ENCODE measurements around the gene EHD1.
"Not testable (repeated sequence)": the region's sequence is repeated elsewhere in the genome, so short reads cannot be mapped to it uniquely, and the experiment has no call there.

The EHD1 gene

GRCh38 chr11:64852804-64853509 is 25.5 kb downstream of the EHD1 start:
- Histone ChIP-seq H3K4me1 (ENCODE audit: control insufficient read depth in 1 of 2, insufficient read depth in 2 of 2, low read length in 2 of 2) (peaks cover 80 to 87% of the 10 kb centered on the region in 2 donors), H3K4me3 (ENCODE audit: low read depth in 1 of 2, low read length in 2 of 2) (no peak overlapping the region), H3K27me3 (ENCODE audit: control insufficient read depth in 1 of 2, insufficient read depth in 2 of 2, low read length in 2 of 2) (no peaks in the 10 kb centered on the region), H3K36me3 (ENCODE audit: control insufficient read depth in 1 of 2, insufficient read depth in 2 of 2, low read length in 2 of 2) (peaks cover 20 to 31% of the 10 kb centered on the region in 2 donors), H3K9ac (ENCODE audit: low read depth in 1 of 2, low read length in 2 of 2) (peak overlapping the region in 1 of 2 donors; percentile 18), H3K9me3 (ENCODE audit: control insufficient read depth in 1 of 2, low read length in 2 of 2) (no peaks in the 10 kb centered on the region), H3K27ac (ENCODE audit: low read depth, low read length) (no peak overlapping the region)

GRCh38 chr11:64851831-64852351 is 26.5 kb downstream of the EHD1 start:
- H3K36me3 ChIP-seq (ENCODE audit: control insufficient read depth in 1 of 2, insufficient read depth in 2 of 2, low read length in 2 of 2): peaks cover 20 to 25% of the 10 kb centered on the region in 2 donors
- H3K4me1 ChIP-seq (ENCODE audit: control insufficient read depth in 1 of 2, insufficient read depth in 2 of 2, low read length in 2 of 2): peaks cover 79 to 87% of the 10 kb centered on the region in 2 donors
- peak overlapping the region; percentile 10 for H3K27ac ChIP-seq (ENCODE audit: low read depth, low read length)
- H3K4me3 ChIP-seq (ENCODE audit: low read depth in 1 of 2, low read length in 2 of 2): peak overlapping the region in 1 of 2 donors; percentile 9
- no peaks in the 10 kb centered on the region for H3K27me3 ChIP-seq (ENCODE audit: control insufficient read depth in 1 of 2, insufficient read depth in 2 of 2, low read length in 2 of 2)
- H3K9me3 ChIP-seq (ENCODE audit: control insufficient read depth in 1 of 2, low read length in 2 of 2): no peaks in the 10 kb centered on the region
- peak overlapping the region; percentile 8 to 15 for H3K9ac ChIP-seq (ENCODE audit: low read depth in 1 of 2, low read length in 2 of 2)

- Histone ChIP-seq H3K9ac (ENCODE audit: low read depth in 1 of 2, low read length in 2 of 2) (no peak overlapping the region), H3K27ac (ENCODE audit: low read depth, low read length) (peak overlapping the region; percentile 36), H3K36me3 (ENCODE audit: control insufficient read depth in 1 of 2, insufficient read depth in 2 of 2, low read length in 2 of 2) (peaks cover 17 to 20% of the 10 kb centered on the region in 2 donors), H3K4me1 (ENCODE audit: control insufficient read depth in 1 of 2, insufficient read depth in 2 of 2, low read length in 2 of 2) (peaks cover 73 to 79% of the 10 kb centered on the region in 2 donors), H3K9me3 (ENCODE audit: control insufficient read depth in 1 of 2, low read length in 2 of 2) (no peaks in the 10 kb centered on the region), H3K4me3 (ENCODE audit: low read depth in 1 of 2, low read length in 2 of 2) (no peak overlapping the region), H3K27me3 (ENCODE audit: control insufficient read depth in 1 of 2, insufficient read depth in 2 of 2, low read length in 2 of 2) (no peaks in the 10 kb centered on the region)
Observed at GRCh38 chr11:64850979-64851567, 27.3 kb downstream of the EHD1 start.

GRCh38 chr11:64849598-64850356 is 28.6 kb downstream of the EHD1 start:
- H3K4me3 ChIP-seq (ENCODE audit: low read depth in 1 of 2, low read length in 2 of 2): no peak overlapping the region
- no peak overlapping the region for H3K27ac ChIP-seq (ENCODE audit: low read depth, low read length)
- peaks cover 14 to 20% of the 10 kb centered on the region in 2 donors for H3K36me3 ChIP-seq (ENCODE audit: control insufficient read depth in 1 of 2, insufficient read depth in 2 of 2, low read length in 2 of 2)
- H3K9ac ChIP-seq (ENCODE audit: low read depth in 1 of 2, low read length in 2 of 2): no peak overlapping the region
- peaks cover 66% of the 10 kb centered on the region in 2 donors for H3K4me1 ChIP-seq (ENCODE audit: control insufficient read depth in 1 of 2, insufficient read depth in 2 of 2, low read length in 2 of 2)
- no peaks in the 10 kb centered on the region for H3K9me3 ChIP-seq (ENCODE audit: control insufficient read depth in 1 of 2, low read length in 2 of 2)
- H3K27me3 ChIP-seq (ENCODE audit: control insufficient read depth in 1 of 2, insufficient read depth in 2 of 2, low read length in 2 of 2): no peaks in the 10 kb centered on the region

- Histone ChIP-seq H3K27me3 (ENCODE audit: control insufficient read depth in 1 of 2, insufficient read depth in 2 of 2, low read length in 2 of 2) (no peaks in the 10 kb centered on the region), H3K36me3 (ENCODE audit: control insufficient read depth in 1 of 2, insufficient read depth in 2 of 2, low read length in 2 of 2) (peaks cover 6 to 13% of the 10 kb centered on the region in 2 donors), H3K9me3 (ENCODE audit: control insufficient read depth in 1 of 2, low read length in 2 of 2) (no peaks in the 10 kb centered on the region), H3K4me3 (ENCODE audit: low read depth in 1 of 2, low read length in 2 of 2) (no peak overlapping the region), H3K27ac (ENCODE audit: low read depth, low read length) (peak overlapping the region; percentile 55), H3K9ac (ENCODE audit: low read depth in 1 of 2, low read length in 2 of 2) (peak overlapping the region in 1 of 2 donors; percentile 20), H3K4me1 (ENCODE audit: control insufficient read depth in 1 of 2, insufficient read depth in 2 of 2, low read length in 2 of 2) (peaks cover 58 to 60% of the 10 kb centered on the region in 2 donors)
Observed at GRCh38 chr11:64848826-64849597, 29.4 kb downstream of the EHD1 start.

- Histone ChIP-seq H3K4me1 (ENCODE audit: control insufficient read depth in 1 of 2, insufficient read depth in 2 of 2, low read length in 2 of 2) (peaks cover 51 to 59% of the 10 kb centered on the region in 2 donors), H3K4me3 (ENCODE audit: low read depth in 1 of 2, low read length in 2 of 2) (peak overlapping the region in 1 of 2 donors; percentile 23), H3K27me3 (ENCODE audit: control insufficient read depth in 1 of 2, insufficient read depth in 2 of 2, low read length in 2 of 2) (no peaks in the 10 kb centered on the region), H3K27ac (ENCODE audit: low read depth, low read length) (peak overlapping the region; percentile 17), H3K9me3 (ENCODE audit: control insufficient read depth in 1 of 2, low read length in 2 of 2) (no peaks in the 10 kb centered on the region), H3K9ac (ENCODE audit: low read depth in 1 of 2, low read length in 2 of 2) (peak overlapping the region in 1 of 2 donors; percentile 20), H3K36me3 (ENCODE audit: control insufficient read depth in 1 of 2, insufficient read depth in 2 of 2, low read length in 2 of 2) (peaks cover 5 to 12% of the 10 kb centered on the region in 2 donors)
Observed at GRCh38 chr11:64848214-64848825, 30.1 kb downstream of the EHD1 start.

GRCh38 chr11:64846998-64847666 is 31.3 kb downstream of the EHD1 start:
- peak overlapping the region in 1 of 2 donors; percentile 72 for H3K9ac ChIP-seq (ENCODE audit: low read depth in 1 of 2, low read length in 2 of 2)
- no peak overlapping the region for H3K27ac ChIP-seq (ENCODE audit: low read depth, low read length)
- H3K4me3 ChIP-seq (ENCODE audit: low read depth in 1 of 2, low read length in 2 of 2): peak overlapping the region in 1 of 2 donors; percentile 31

GRCh38 chr11:64845776-64846129 is 32.7 kb downstream of the EHD1 start:
- peaks cover 26 to 47% of the 10 kb centered on the region in 2 donors for H3K4me1 ChIP-seq (ENCODE audit: control insufficient read depth in 1 of 2, insufficient read depth in 2 of 2, low read length in 2 of 2)
- H3K27ac ChIP-seq (ENCODE audit: low read depth, low read length); H3K9me3 ChIP-seq (ENCODE audit: control insufficient read depth in 1 of 2, low read length in 2 of 2); H3K9ac ChIP-seq (ENCODE audit: low read depth in 1 of 2, low read length in 2 of 2); H3K27me3 ChIP-seq (ENCODE audit: control insufficient read depth in 1 of 2, insufficient read depth in 2 of 2, low read length in 2 of 2); H3K4me3 ChIP-seq (ENCODE audit: low read depth in 1 of 2, low read length in 2 of 2); H3K36me3 ChIP-seq (ENCODE audit: control insufficient read depth in 1 of 2, insufficient read depth in 2 of 2, low read length in 2 of 2): not testable (repeated sequence)

More at GRCh38 chr11:64846998-64847666, 31.3 kb downstream of the EHD1 start:
- H3K27me3 ChIP-seq (ENCODE audit: control insufficient read depth in 1 of 2, insufficient read depth in 2 of 2, low read length in 2 of 2): no peaks in the 10 kb centered on the region
- peaks cover 3 to 4% of the 10 kb centered on the region in 2 donors for H3K36me3 ChIP-seq (ENCODE audit: control insufficient read depth in 1 of 2, insufficient read depth in 2 of 2, low read length in 2 of 2)
- H3K4me1 ChIP-seq (ENCODE audit: control insufficient read depth in 1 of 2, insufficient read depth in 2 of 2, low read length in 2 of 2): peaks cover 39 to 61% of the 10 kb centered on the region in 2 donors
- H3K9me3 ChIP-seq (ENCODE audit: control insufficient read depth in 1 of 2, low read length in 2 of 2): no peaks in the 10 kb centered on the region
